ENCODE results near the gene ZNF786. TPM values are rescaled to one million over a fixed set of nuclear protein-coding genes. Genes with fewer than 3 reads are reported as not detected.
A peak's percentile ranks its signal among the peaks of the same experiment; 100 is the strongest.

The ZNF786 gene
- total RNA-seq, 1 experiment from 2014 or later = 8.5 TPM

- no TSS peak for BruUV-seq (replicated peaks)
- ChIA-PET POLR2A (no interaction called here), RAD21 (ENCODE audit: low non-redundant PET in 1 of 2, low total read pairs in 2 of 2, uncharacterized antibody in 2 of 2, unreplicated experiment in 2 of 2) (no interaction called here), CTCF (no interaction called here)
- peaks cover 5 to 21% of the 10 kb centered on the region in 2 experiments for H3K4me1 ChIP-seq (ENCODE audit: control insufficient read depth in 1 of 2, insufficient read depth in 2 of 2, low read length in 2 of 2)
- peak overlapping the region; percentile 82 to 98 for H3K4me3 ChIP-seq (replicated peaks in 1 of 2; ENCODE audit: low read depth in 1 of 2, low read length in 2 of 2)
- no peaks in the 10 kb centered on the region for H3K27me3 ChIP-seq (ENCODE audit: insufficient read depth, low read length)
- ATAC-seq = no peak
- H3K9me2 ChIP-seq (ENCODE audit: insufficient read depth) = no peaks in the 10 kb centered on the region
- TF ChIP-seq RAD21 (IDR thresholded peaks at IDR 0.05; ENCODE audit: low read depth) = no peak
- TF ChIP-seq SP1 (IDR thresholded peaks at IDR 0.05; ENCODE audit: low read depth) = no peak
- no peak for TF ChIP-seq FOSL1 (IDR thresholded peaks at IDR 0.05; ENCODE audit: low read depth)
- TF ChIP-seq YY1 (IDR thresholded peaks at IDR 0.05; ENCODE audit: extremely low read depth, insufficient replicate concordance, low read depth, low read length) = no peak
- no peak for TF ChIP-seq ZNF274 (IDR thresholded peaks at IDR 0.05; ENCODE audit: low read depth, low read length)
- H3K27ac ChIP-seq (ENCODE audit: low read depth, low read length) = no peak overlapping the region
- peak overlapping the region; percentile 99 for H3K9ac ChIP-seq (ENCODE audit: low read length)
- H2AFZ ChIP-seq (ENCODE audit: low read depth, low read length, poor library complexity, severe bottlenecking) = no peak overlapping the region
- H3K36me3 ChIP-seq (ENCODE audit: control insufficient read depth in 1 of 2, insufficient read depth in 2 of 2, low read length in 2 of 2) = peaks cover 0 to 14% of the 10 kb centered on the region in 2 experiments; a peak in 3 of 4 replicates
- no peak for DNase-seq (ENCODE audit: low read depth, low spot score)
- intact Hi-C loops (cut with micrococcal nuclease) = loop anchor here (5.0 kb wide), 1 partner anchor 40 kb away; no protein-coding TSS in a partner anchor
- H4K20me1 ChIP-seq (ENCODE audit: insufficient read depth) = no peaks in the 10 kb centered on the region
- H3K9me3 ChIP-seq (ENCODE audit: control insufficient read depth in 1 of 2, insufficient read depth in 1 of 2, low read depth in 1 of 2, low read length in 2 of 2) = no peaks in the 10 kb centered on the region
- H3K4me2 ChIP-seq (ENCODE audit: low read length) = peak overlapping the region; percentile 98
- peaks cover 62% of the 10 kb centered on the region for H3K79me2 ChIP-seq (ENCODE audit: insufficient read depth, low read length)
Measured at GRCh38 chr7:149027055-149027454, 63.5 kb downstream of the ZNF786 start.

GRCh38 chr7:149023662-149024061 lies 66.9 kb downstream of the ZNF786 start:
- no peak for DNase-seq (ENCODE audit: low read depth, low spot score)
- Histone ChIP-seq H2AFZ (ENCODE audit: low read depth, low read length, poor library complexity, severe bottlenecking) (no peak overlapping the region), H3K9me3 (ENCODE audit: control insufficient read depth in 1 of 2, insufficient read depth in 1 of 2, low read depth in 1 of 2, low read length in 2 of 2) (no peaks in the 10 kb centered on the region), H3K4me3 (replicated peaks in 1 of 2; ENCODE audit: low read depth in 1 of 2, low read length in 2 of 2) (no peak overlapping the region), H3K9me2 (ENCODE audit: insufficient read depth) (no peaks in the 10 kb centered on the region), H3K27ac (ENCODE audit: low read depth, low read length) (no peak overlapping the region), H3K27me3 (ENCODE audit: insufficient read depth, low read length) (no peaks in the 10 kb centered on the region), H3K79me2 (ENCODE audit: insufficient read depth, low read length) (peaks cover 92% of the 10 kb centered on the region), H3K4me1 (ENCODE audit: control insufficient read depth in 1 of 2, insufficient read depth in 2 of 2, low read length in 2 of 2) (peaks cover 5 to 12% of the 10 kb centered on the region in 2 experiments), H3K9ac (ENCODE audit: low read length) (no peak overlapping the region), H3K4me2 (ENCODE audit: low read length) (no peak overlapping the region), H3K36me3 (ENCODE audit: control insufficient read depth in 1 of 2, insufficient read depth in 2 of 2, low read length in 2 of 2) (peaks cover 8 to 26% of the 10 kb centered on the region in 2 experiments; a peak in 3 of 4 replicates), H4K20me1 (ENCODE audit: insufficient read depth) (no peaks in the 10 kb centered on the region)
- ChIA-PET POLR2A (no interaction called here), CTCF (no interaction called here), RAD21 (ENCODE audit: low non-redundant PET in 1 of 2, low total read pairs in 2 of 2, uncharacterized antibody in 2 of 2, unreplicated experiment in 2 of 2) (interaction anchor here in 1 of 2 experiments (0.6 kb wide), 1 partner anchor 104 kb away, joined by 4 read pairs; no protein-coding TSS in a partner anchor)
- TF ChIP-seq JUND (IDR thresholded peaks at IDR 0.05) = no peak
- no peak for TF ChIP-seq REST (IDR thresholded peaks at IDR 0.05; ENCODE audit: low read depth)
- no peak for TF ChIP-seq POLR2AphosphoS5 (IDR thresholded peaks at IDR 0.05; ENCODE audit: low read depth, low read length)
- no peak for TF ChIP-seq CEBPB (IDR thresholded peaks at IDR 0.05; ENCODE audit: low read depth)
- no peak for TF ChIP-seq ZFX (IDR thresholded peaks at IDR 0.05)
- TF ChIP-seq, protein P1, sequence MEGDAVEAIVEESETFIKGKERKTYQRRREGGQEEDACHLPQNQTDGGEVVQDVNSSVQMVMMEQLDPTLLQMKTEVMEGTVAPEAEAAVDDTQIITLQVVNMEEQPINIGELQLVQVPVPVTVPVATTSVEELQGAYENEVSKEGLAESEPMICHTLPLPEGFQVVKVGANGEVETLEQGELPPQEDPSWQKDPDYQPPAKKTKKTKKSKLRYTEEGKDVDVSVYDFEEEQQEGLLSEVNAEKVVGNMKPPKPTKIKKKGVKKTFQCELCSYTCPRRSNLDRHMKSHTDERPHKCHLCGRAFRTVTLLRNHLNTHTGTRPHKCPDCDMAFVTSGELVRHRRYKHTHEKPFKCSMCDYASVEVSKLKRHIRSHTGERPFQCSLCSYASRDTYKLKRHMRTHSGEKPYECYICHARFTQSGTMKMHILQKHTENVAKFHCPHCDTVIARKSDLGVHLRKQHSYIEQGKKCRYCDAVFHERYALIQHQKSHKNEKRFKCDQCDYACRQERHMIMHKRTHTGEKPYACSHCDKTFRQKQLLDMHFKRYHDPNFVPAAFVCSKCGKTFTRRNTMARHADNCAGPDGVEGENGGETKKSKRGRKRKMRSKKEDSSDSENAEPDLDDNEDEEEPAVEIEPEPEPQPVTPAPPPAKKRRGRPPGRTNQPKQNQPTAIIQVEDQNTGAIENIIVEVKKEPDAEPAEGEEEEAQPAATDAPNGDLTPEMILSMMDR (IDR thresholded peaks at IDR 0.05 in 2 of 3, conservative IDR thresholded peaks at IDR 0.05 in 1 of 3; ENCODE audit: borderline replicate concordance in 1 of 3, insufficient read depth in 1 of 3, low read depth in 2 of 3, low read length in 2 of 3) = no peak
- TF ChIP-seq CBX3 (IDR thresholded peaks at IDR 0.05; ENCODE audit: low read depth) = no peak
- intact Hi-C loops (cut with micrococcal nuclease) = no loop called here
- ATAC-seq = no peak
- no TSS peak for BruUV-seq (replicated peaks)

Measured in HCT116 (cell line).